ENCODE measurements around the gene VANGL2.

DNA sequence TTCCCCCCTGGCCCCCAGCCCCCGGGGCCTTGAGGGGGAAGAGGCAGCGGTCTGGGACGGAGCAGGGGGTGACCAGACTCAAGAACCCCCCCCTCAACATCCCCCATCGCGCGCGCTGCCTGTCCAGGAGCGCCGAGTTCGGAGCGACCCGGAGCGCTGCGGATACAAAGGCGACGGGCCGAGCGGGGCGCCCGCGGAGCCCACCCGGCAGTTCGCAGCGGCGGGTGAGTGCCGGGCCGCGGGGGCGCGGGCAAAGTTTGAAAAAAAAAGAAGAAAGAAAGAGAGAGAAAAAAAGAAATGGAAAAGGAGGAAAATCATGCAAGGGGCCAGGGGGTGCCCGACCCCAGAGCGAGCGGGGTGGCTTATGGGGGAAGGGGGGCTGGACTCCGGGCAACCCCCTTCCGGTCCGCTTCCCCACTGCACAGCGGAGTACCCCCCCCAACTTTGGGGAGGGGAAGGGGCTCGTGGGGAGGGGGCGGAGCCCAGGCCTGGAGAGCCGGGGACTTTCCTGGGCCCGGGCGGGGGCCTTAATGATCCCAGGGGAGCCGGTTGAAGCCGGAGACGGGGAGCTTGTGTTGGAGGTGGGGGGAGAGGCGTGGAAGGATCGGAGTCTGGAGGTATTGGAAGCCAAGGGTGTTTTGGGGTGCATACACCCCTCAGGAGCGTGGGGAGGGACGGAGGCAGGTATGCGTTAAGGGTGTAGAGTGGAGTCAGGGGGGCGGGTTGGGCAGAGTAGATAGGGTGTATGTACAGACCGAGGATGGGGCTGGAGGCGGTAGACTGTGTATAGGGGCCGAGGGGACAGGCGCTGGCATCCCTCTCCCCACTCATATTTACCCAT lies 502 bp downstream of the VANGL2 start:
- no peak for TF ChIP-seq CTCF (IDR thresholded peaks at IDR 0.05)
- no peak for TF ChIP-seq POLR2A (IDR thresholded peaks at IDR 0.05)
- no peak for TF ChIP-seq EP300 (IDR thresholded peaks at IDR 0.05)

Measured in ovary (tissue), 3 donors.